HG03103 (cell line): Measurements from ENCODE around the gene OR52E2.
"Not testable (repeated sequence)": the region's sequence is repeated elsewhere in the genome, so short reads cannot be mapped to it uniquely, and the experiment has no call there.

Experiments used
- ATAC-seq: cut with Tn5 transposase; IDR thresholded peaks from one replicate; pipeline ENCODE4 v1.9.1; 2021; ENCODE audit warnings: low read depth; ENCODE audit not compliant: unreplicated experiment

Gene OR52E2

GRCh38 chr11:5059391-5059790 lies at the start of gene OR52E2:
Gene OR52E2 (minus strand): TSS chr11:5059627. CDS start chr11:5059627, 0 bp downstream.
- no peak for ATAC-seq

- no peak for ATAC-seq
These were observed 47.9 kb upstream of the OR52E2 start for GRCh38 chr11:5107285-5107684.

GRCh38 chr11:5103066-5103465 lies 43.6 kb upstream of the OR52E2 start:
- ATAC-seq, result no peak

GRCh38 chr11:5102246-5102645 lies 42.8 kb upstream of the OR52E2 start:
- ATAC-seq, result no peak

- ATAC-seq, result no peak
These were observed 36.6 kb upstream of the OR52E2 start for GRCh38 chr11:5096011-5096410.

- ATAC-seq, result no peak
These were observed 33.6 kb upstream of the OR52E2 start for GRCh38 chr11:5092821-5093585.

- ATAC-seq, result no peak
These were observed 31.2 kb upstream of the OR52E2 start for GRCh38 chr11:5090668-5091067.

- no peak for ATAC-seq
These were observed 29.1 kb upstream of the OR52E2 start for GRCh38 chr11:5088556-5088955.

GRCh38 chr11:5083602-5084001 lies 24.2 kb upstream of the OR52E2 start:
- ATAC-seq, result no peak

GRCh38 chr11:5081405-5081804 lies 22.0 kb upstream of the OR52E2 start:
- no peak for ATAC-seq

- no peak for ATAC-seq
These were observed 12.4 kb upstream of the OR52E2 start for GRCh38 chr11:5071799-5072198.

GRCh38 chr11:5069272-5069671 lies 9.8 kb upstream of the OR52E2 start, which contains the start of gene OR52E1:
Gene OR52E1 (plus strand): TSS chr11:5069572.
- ATAC-seq, result no peak

GRCh38 chr11:5065027-5065426 lies 5.6 kb upstream of the OR52E2 start:
- ATAC-seq, result no peak

GRCh38 chr11:5058679-5059078 lies 748 bp downstream of the OR52E2 start:
- ATAC-seq, result not testable (repeated sequence)

GRCh38 chr11:5046754-5047330 lies 12.6 kb downstream of the OR52E2 start:
- ATAC-seq, result no peak

- ATAC-seq, result no peak
These were observed 13.2 kb downstream of the OR52E2 start, which contains the start of gene OR52J3 for GRCh38 chr11:5046226-5046625. Gene OR52J3 (plus strand): TSS chr11:5046526. CDS start chr11:5046526, 0 bp downstream.

GRCh38 chr11:5043380-5043779 lies 16.0 kb downstream of the OR52E2 start:
- ATAC-seq, result no peak

GRCh38 chr11:5042091-5042490 lies 17.3 kb downstream of the OR52E2 start:
- ATAC-seq, result no peak

GRCh38 chr11:5040876-5041275 lies 18.6 kb downstream of the OR52E2 start:
- no peak for ATAC-seq

GRCh38 chr11:5038341-5038740 lies 21.1 kb downstream of the OR52E2 start:
- no peak for ATAC-seq

- no peak for ATAC-seq
These were observed 21.5 kb downstream of the OR52E2 start for GRCh38 chr11:5037926-5038325.

GRCh38 chr11:5036669-5037068 lies 22.8 kb downstream of the OR52E2 start:
- ATAC-seq, result no peak
